Neural cell (in vitro differentiated cells): ENCODE measurements around the gene RALGAPB.

Experiments used
- CTCF ChIP-seq: fragments of 450-650 bp; IDR thresholded peaks from 2 replicates; pipeline ENCODE4 v1.5.1; 2014; ENCODE audit warnings: antibody characterized with exemption, mild to moderate bottlenecking, moderate library complexity; ENCODE audit not compliant: poor library complexity, severe bottlenecking
- EP300 ChIP-seq: fragments of 450-650 bp; conservative IDR thresholded peaks from 2 replicates; pipeline ENCODE4 v1.6.1; 2014; ENCODE audit warnings: antibody characterized with exemption, mild to moderate bottlenecking, moderate library complexity; ENCODE audit not compliant: poor library complexity, severe bottlenecking
- EZH2 ChIP-seq: fragments of 200-600, 300-800 bp; shearing (Covaris generic), sonication (generic); IDR thresholded peaks from 2 replicates; pipeline ENCODE4 v1.6.1; 2014; ENCODE audit warnings: antibody characterized with exemption, low read length, borderline replicate concordance, mild to moderate bottlenecking; ENCODE audit not compliant: insufficient read depth, poor library complexity, severe bottlenecking
- MXI1 ChIP-seq: fragments of 450-650 bp; conservative IDR thresholded peaks from 2 replicates; pipeline ENCODE4 v1.6.1; 2014; ENCODE audit warnings: antibody characterized with exemption, mild to moderate bottlenecking; ENCODE audit not compliant: poor library complexity, severe bottlenecking
- POLR2AphosphoS5 ChIP-seq: IDR thresholded peaks from 2 replicates; pipeline ENCODE4 v1.6.1; 2012
- RAD21 ChIP-seq: fragments of 450-650 bp; conservative IDR thresholded peaks from 2 replicates; pipeline ENCODE4 v1.6.1; 2014; ENCODE audit warnings: antibody characterized with exemption, mild to moderate bottlenecking, moderate library complexity
- REST ChIP-seq: IDR thresholded peaks from 2 replicates; pipeline ENCODE4 v1.6.1; 2012; ENCODE audit warnings: borderline replicate concordance
- SMC3 ChIP-seq: fragments of 450-650 bp; conservative IDR thresholded peaks from 2 replicates; pipeline ENCODE4 v1.6.1; 2014; ENCODE audit warnings: antibody characterized with exemption, mild to moderate bottlenecking, moderate library complexity; ENCODE audit not compliant: poor library complexity
- TAF1 ChIP-seq: IDR thresholded peaks from 2 replicates; pipeline ENCODE4 v1.6.1; 2012; ENCODE audit warnings: low read depth

- TF ChIP-seq REST: no peak
- no peak for TF ChIP-seq EZH2
- TF ChIP-seq CTCF: no peak
- TF ChIP-seq SMC3: no peak
- TF ChIP-seq MXI1: no peak
- no peak for TF ChIP-seq RAD21
- no peak for TF ChIP-seq EP300
- TF ChIP-seq POLR2AphosphoS5: no peak
- TF ChIP-seq TAF1: no peak
Measured at GRCh38 chr20:38599410-38599882, 126.8 kb downstream of the RALGAPB start.
